ENCODE measurements around the gene ZFP57. TPM values are rescaled to one million over a fixed set of nuclear protein-coding genes. Genes with fewer than 3 reads are reported as not detected.

ZFP57 gene
- total and polyA plus RNA-seq, 2 experiments from 2014 or later: 0.59 to 0.84 TPM

GRCh38 chr6:29628419-29629281 is 52.3 kb downstream of the ZFP57 start:
- peaks cover 68% of the 10 kb centered on the region for H3K4me1 Mint-ChIP-seq
- Histone ChIP-seq H3K27ac (ENCODE audit: low read depth) (peak overlapping the region; percentile 94), H2AFZ (no peak overlapping the region), H3K27me3 (ENCODE audit: insufficient read depth) (no peaks in the 10 kb centered on the region), H4K20me1 (replicated peaks; ENCODE audit: insufficient read depth) (peaks cover 24% of the 10 kb centered on the region), H3K9me2 (ENCODE audit: insufficient read depth) (no peaks in the 10 kb centered on the region), H3K4me1 (ENCODE audit: insufficient read depth) (peaks cover 57% of the 10 kb centered on the region), H3K36me3 (ENCODE audit: insufficient read depth) (no peaks in the 10 kb centered on the region; the same call in 1 of the 2 replicates), H3K79me2 (replicated peaks; ENCODE audit: insufficient read depth) (peaks cover 73% of the 10 kb centered on the region), H3F3A (replicated peaks; ENCODE audit: low read depth) (peaks cover 23% of the 10 kb centered on the region), H3K4me3 (peak overlapping the region; percentile 93), H3K4me2 (peak overlapping the region; percentile 91)
- ATAC-seq: peak; percentile 54
- H3K9me3 Mint-ChIP-seq: no peaks in the 10 kb centered on the region
- H3K27ac Mint-ChIP-seq: peak overlapping the region; percentile 87
- DNase-seq (ENCODE audit: low spot score): peak; percentile 96
- peak; percentile 38; the same call in 1 of the 2 replicates for TF ChIP-seq POLR2AphosphoS5 (IDR thresholded peaks at IDR 0.05; ENCODE audit: low read depth)
- peak; percentile 54 to 86 for TF ChIP-seq CTCF (conservative IDR thresholded peaks at IDR 0.05; ENCODE audit: low read depth in 2 of 2)
- no peak for TF ChIP-seq ETS1 (IDR thresholded peaks at IDR 0.05)
- peak; percentile 45 for TF ChIP-seq CREB1 (CRISPR knock-in tag; IDR thresholded peaks at IDR 0.05; ENCODE audit: low read depth)
- H3K27me3 Mint-ChIP-seq (ENCODE audit: insufficient read depth, low read depth, poor library complexity): peaks cover 34% of the 10 kb centered on the region
- peak overlapping the region; percentile 86 for H3K4me3 Mint-ChIP-seq
- H3K36me3 Mint-ChIP-seq (ENCODE audit: low read depth): peaks cover 27% of the 10 kb centered on the region

GRCh38 chr6:29627755-29628418 is 53.1 kb downstream of the ZFP57 start:
- peaks cover 37% of the 10 kb centered on the region for H3K27me3 Mint-ChIP-seq (ENCODE audit: insufficient read depth, low read depth, poor library complexity)
- peaks cover 35% of the 10 kb centered on the region for H3K36me3 Mint-ChIP-seq (ENCODE audit: low read depth)
- peak; percentile 86 for TF ChIP-seq CREB1 (CRISPR knock-in tag; IDR thresholded peaks at IDR 0.05; ENCODE audit: low read depth)
- TF ChIP-seq, protein P1, sequence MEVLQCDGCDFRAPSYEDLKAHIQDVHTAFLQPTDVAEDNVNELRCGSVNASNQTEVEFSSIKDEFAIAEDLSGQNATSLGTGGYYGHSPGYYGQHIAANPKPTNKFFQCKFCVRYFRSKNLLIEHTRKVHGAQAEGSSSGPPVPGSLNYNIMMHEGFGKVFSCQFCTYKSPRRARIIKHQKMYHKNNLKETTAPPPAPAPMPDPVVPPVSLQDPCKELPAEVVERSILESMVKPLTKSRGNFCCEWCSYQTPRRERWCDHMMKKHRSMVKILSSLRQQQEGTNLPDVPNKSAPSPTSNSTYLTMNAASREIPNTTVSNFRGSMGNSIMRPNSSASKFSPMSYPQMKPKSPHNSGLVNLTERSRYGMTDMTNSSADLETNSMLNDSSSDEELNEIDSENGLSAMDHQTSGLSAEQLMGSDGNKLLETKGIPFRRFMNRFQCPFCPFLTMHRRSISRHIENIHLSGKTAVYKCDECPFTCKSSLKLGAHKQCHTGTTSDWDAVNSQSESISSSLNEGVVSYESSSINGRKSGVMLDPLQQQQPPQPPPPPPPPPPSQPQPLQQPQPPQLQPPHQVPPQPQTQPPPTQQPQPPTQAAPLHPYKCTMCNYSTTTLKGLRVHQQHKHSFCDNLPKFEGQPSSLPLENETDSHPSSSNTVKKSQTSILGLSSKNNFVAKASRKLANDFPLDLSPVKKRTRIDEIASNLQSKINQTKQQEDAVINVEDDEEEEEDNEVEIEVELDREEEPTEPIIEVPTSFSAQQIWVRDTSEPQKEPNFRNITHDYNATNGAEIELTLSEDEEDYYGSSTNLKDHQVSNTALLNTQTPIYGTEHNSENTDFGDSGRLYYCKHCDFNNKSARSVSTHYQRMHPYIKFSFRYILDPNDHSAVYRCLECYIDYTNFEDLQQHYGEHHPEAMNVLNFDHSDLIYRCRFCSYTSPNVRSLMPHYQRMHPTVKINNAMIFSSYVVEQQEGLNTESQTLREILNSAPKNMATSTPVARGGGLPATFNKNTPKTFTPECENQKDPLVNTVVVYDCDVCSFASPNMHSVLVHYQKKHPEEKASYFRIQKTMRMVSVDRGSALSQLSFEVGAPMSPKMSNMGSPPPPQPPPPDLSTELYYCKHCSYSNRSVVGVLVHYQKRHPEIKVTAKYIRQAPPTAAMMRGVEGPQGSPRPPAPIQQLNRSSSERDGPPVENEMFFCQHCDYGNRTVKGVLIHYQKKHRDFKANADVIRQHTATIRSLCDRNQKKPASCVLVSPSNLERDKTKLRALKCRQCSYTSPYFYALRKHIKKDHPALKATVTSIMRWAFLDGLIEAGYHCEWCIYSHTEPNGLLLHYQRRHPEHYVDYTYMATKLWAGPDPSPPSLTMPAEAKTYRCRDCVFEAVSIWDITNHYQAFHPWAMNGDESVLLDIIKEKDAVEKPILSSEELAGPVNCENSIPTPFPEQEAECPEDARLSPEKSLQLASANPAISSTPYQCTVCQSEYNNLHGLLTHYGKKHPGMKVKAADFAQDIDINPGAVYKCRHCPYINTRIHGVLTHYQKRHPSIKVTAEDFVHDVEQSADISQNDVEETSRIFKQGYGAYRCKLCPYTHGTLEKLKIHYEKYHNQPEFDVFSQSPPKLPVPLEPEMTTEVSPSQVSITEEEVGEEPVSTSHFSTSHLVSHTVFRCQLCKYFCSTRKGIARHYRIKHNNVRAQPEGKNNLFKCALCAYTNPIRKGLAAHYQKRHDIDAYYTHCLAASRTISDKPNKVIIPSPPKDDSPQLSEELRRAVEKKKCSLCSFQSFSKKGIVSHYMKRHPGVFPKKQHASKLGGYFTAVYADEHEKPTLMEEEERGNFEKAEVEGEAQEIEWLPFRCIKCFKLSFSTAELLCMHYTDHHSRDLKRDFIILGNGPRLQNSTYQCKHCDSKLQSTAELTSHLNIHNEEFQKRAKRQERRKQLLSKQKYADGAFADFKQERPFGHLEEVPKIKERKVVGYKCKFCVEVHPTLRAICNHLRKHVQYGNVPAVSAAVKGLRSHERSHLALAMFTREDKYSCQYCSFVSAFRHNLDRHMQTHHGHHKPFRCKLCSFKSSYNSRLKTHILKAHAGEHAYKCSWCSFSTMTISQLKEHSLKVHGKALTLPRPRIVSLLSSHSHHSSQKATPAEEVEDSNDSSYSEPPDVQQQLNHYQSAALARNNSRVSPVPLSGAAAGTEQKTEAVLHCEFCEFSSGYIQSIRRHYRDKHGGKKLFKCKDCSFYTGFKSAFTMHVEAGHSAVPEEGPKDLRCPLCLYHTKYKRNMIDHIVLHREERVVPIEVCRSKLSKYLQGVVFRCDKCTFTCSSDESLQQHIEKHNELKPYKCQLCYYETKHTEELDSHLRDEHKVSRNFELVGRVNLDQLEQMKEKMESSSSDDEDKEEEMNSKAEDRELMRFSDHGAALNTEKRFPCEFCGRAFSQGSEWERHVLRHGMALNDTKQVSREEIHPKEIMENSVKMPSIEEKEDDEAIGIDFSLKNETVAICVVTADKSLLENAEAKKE (CRISPR knock-in tag; IDR thresholded peaks at IDR 0.05): no peak
- peak; percentile 97 for TF ChIP-seq POLR2AphosphoS5 (IDR thresholded peaks at IDR 0.05; ENCODE audit: low read depth)
- peak overlapping the region; percentile 86 for H3K4me3 Mint-ChIP-seq
- peaks cover 78% of the 10 kb centered on the region for H3K79me2 ChIP-seq (replicated peaks; ENCODE audit: insufficient read depth)
- ATAC-seq: peak; percentile 16
- H3K4me3 ChIP-seq: peak overlapping the region; percentile 96
- H3K27me3 ChIP-seq (ENCODE audit: insufficient read depth): no peaks in the 10 kb centered on the region
- H4K20me1 ChIP-seq (replicated peaks; ENCODE audit: insufficient read depth): peaks cover 24% of the 10 kb centered on the region
- H3K9me3 Mint-ChIP-seq: no peaks in the 10 kb centered on the region
- peak overlapping the region; percentile 98 for H3K4me2 ChIP-seq
- H3K4me1 Mint-ChIP-seq: peaks cover 72% of the 10 kb centered on the region
- no peak overlapping the region for H2AFZ ChIP-seq
- peaks cover 28% of the 10 kb centered on the region for H3F3A ChIP-seq (replicated peaks; ENCODE audit: low read depth)
- peaks cover 65% of the 10 kb centered on the region for H3K4me1 ChIP-seq (ENCODE audit: insufficient read depth)
- peaks cover 6% of the 10 kb centered on the region for H3K36me3 ChIP-seq (ENCODE audit: insufficient read depth)
- H3K9me2 ChIP-seq (ENCODE audit: insufficient read depth): no peaks in the 10 kb centered on the region
- peak overlapping the region; percentile 87 for H3K27ac Mint-ChIP-seq
- peak; percentile 95 for DNase-seq (ENCODE audit: low spot score)
- H3K27ac ChIP-seq (ENCODE audit: low read depth): peak overlapping the region; percentile 94

Data from GM23338 (cell line).